GM21367 (cell line): Measurements from ENCODE around the gene DSCAML1.

Experiments
- ATAC-seq: cut with Tn5 transposase; IDR thresholded peaks from one replicate; pipeline ENCODE4 v1.9.1; 2021; ENCODE audit not compliant: unreplicated experiment

The DSCAML1 gene

DNA sequence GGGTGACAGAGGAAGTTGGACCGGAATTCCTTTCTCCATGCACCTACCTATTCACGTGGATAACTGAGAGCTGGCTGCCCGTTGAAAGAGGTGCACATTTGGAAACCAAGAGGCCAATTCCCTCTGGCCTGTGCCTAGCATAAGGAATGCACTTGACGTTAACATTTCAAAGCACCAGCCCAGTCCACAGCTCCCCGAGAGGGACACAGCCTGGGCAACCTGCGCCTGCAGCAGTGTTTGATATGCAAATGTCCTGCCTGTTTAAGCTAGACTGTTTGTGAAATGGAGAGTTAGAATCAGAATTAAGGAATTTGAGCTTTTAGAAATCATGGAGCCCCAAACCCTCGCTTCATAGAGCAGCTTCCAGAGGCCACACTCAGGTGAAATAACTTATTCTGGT, 126.1 kb downstream of the DSCAML1 start:
- no peak for ATAC-seq

GRCh38 chr11:117670443-117670842, 126.6 kb downstream of the DSCAML1 start:
- no peak for ATAC-seq

DNA sequence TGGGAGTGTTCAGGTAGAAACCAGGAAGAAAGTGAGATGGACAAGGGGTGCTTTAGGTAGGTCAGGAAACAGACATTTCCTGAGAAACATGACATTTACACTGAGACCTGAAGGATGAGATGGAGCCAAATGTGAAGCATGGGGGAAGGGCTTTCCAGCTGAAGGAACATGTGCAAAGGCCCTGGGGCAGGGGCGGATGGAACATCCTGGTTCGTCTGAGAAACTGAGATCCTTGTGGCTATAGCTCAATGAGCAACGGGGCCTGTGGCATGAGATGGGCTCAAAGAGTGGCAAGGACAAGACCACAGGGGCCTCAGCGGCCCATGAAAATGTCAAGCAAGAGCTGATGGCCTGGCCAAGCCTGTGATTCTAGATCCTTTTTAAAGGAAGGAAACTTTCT, 127.4 kb downstream of the DSCAML1 start:
- no peak for ATAC-seq

DNA sequence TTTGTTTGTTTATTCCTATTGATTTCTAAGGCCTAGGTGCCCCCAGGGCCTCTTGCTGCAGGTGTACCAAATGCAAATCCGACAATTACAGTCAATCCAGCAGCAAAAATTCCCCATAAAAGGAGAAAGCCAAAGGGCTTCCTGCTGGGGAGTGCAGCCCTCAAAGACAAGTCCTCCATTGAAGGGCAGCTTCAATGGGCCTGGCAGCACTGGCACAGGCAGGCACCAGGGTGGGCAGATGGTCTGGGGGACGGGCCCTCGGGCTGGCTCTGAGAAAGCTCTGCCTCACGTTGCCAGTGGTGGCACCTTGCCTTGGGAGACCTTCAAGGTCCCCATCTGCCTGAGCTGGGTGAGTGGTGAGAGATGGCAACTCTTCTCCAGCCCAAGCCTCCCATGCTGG, 128.0 kb downstream of the DSCAML1 start:
- ATAC-seq, result no peak

GRCh38 chr11:117668321-117668751, 128.7 kb downstream of the DSCAML1 start:
- ATAC-seq, result no peak

DNA sequence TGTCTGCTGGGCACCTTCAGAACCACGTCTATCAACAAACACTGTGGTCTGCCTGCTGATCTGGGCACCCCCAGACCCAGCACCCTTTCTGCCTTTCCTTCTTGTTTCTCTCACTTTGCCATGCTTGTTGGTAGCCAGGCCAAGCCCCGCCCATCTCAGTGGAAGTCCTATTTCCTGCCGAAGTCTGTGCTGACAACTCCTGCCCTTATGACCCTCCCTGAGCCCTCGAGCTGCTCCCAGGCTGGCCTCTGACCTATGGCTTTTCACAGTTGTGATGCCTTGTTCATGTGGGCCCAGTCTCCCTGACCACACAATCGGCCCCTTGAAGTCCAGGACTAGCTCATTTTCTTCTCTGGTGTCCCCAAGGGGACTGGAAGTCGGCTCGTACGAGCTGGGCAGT, 132.1 kb downstream of the DSCAML1 start:
- ATAC-seq, result no peak

DNA sequence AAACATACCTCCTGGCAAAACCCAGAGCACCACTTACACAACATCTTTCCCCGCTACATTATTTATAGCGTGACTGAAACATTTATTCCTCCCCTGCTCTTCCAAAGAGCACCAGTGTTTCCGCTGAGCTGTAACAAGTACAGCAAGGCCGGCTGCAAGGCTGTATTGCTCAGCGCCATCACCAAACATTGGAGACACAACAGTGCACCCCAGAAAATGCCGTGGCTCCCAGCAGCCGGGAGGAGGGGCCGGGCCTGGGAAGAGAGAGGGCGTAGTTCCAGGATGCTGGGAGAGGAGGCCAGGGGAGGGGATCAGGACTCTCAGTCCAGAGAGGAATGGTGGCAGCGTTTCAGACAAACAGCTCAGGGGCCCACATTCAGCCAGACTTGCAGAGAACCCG, 133.2 kb downstream of the DSCAML1 start:
- ATAC-seq, result no peak

GRCh38 chr11:117663414-117663813, 133.6 kb downstream of the DSCAML1 start:
- ATAC-seq, result no peak

DNA sequence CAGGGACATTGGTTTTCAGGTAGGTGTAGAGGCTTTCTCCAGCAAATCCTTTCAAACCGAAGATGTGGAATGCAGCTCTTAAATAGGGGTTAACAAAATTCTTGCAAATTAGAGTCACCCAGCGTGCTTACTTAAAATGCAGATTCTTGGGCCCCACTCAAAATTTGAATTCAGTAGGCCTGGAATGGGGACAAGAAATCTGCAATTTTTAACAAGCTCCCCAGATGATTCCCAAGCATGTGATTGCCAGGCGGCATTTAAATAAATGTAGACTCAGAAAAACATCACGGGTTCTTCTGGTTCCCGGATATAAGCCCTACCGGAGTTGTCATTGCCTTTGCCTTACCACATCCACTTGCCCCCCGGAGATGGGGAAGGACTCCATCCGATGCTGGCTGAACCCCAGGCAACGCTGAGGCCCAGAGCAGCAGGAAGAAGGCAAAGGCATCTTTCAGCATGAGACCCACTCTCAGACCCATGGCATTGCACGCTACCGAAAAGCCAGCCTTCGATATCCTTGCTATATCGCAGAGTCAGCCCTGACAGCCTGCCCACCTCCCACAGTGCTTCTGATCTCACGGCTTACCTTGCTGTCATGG, 134.2 kb downstream of the DSCAML1 start:
- no peak for ATAC-seq

- ATAC-seq, result no peak
Measured at GRCh38 chr11:117662255-117662654, 134.8 kb downstream of the DSCAML1 start.

DNA sequence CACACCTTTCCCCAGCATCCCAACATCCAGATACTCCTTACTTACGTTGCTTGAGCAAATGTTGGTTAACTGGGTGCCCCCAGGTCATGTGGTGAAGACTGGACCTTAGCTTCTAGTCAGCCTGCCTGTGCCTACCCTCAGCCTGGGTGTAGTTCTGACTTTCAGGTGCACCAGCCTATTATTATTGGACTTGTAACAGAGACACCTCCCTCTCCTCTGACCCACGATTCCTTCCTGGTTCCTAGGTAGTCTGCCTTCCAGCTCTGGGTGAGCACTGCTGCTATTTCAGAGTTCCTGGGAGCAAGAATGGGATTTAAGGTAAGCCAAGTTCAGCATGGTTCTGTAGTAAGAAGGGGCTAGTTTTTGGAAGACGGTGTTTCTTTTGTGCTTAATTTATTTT, 138.2 kb downstream of the DSCAML1 start:
- no peak for ATAC-seq

GRCh38 chr11:117657794-117658193, 139.2 kb downstream of the DSCAML1 start:
- no peak for ATAC-seq

- ATAC-seq, result no peak
Measured at GRCh38 chr11:117654281-117655255, 142.4 kb downstream of the DSCAML1 start.

- ATAC-seq, result no peak
Measured at GRCh38 chr11:117652521-117652920, 144.5 kb downstream of the DSCAML1 start.

GRCh38 chr11:117649296-117650055, 147.5 kb downstream of the DSCAML1 start:
- no peak for ATAC-seq

DNA sequence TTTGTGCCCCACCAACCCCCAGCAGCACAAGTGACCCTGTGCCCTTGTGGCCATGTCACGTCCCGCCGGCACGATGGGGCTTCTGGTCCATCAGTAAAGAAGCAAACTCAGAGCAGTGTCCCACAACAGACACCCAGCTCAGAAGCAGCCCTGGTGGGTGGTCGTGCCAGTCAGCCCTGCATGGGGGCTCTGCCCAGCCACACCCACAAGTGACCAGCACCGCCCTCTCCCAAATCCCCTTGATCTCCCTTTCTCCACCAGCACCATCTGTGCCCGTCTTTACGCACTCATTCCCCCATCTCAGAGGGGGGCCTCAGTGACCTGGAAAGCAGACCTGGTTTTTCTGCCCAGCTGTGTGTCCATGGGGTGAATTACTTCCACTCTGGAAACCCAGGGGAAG, 149.1 kb downstream of the DSCAML1 start:
- ATAC-seq, result no peak

- no peak for ATAC-seq
Measured at GRCh38 chr11:117647207-117647606, 149.8 kb downstream of the DSCAML1 start.

- no peak for ATAC-seq
Measured at GRCh38 chr11:117646411-117646810, 150.6 kb downstream of the DSCAML1 start.

DNA sequence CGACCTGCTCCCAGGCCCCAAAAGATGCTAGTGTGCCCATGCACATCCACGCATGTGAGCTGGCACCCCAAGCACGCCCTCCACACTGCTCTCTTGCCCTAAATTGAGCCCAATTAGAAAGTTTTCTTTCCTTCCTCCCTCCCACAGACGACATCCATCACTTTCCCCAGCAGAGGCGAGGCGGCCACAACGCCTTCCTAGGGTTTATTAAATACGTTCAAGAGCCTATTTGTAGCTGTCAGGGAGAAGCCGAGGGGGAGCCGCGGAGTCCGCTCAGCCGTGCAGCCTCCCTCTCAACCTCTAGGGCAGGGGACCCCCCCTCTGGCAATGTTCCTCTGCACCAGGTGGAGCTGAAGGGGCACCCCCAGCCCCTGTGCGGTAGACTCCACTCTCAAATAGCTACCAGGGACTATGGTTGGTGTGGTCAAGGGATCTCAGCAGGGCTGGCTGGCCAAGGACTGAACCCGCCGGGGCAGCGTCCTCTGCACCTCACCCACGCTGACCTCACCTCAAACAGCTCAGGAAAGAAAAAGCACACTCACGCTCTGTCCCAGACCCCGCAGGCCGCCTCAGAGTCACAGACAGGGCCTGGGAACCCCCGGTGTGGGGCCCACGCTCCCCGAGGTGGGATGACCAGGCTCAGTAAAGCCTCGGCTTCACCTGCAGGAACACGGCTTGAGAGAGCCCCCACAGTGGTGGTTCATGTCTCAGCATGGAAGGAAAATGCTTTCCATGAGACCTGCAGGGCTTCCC, 152.4 kb downstream of the DSCAML1 start:
- no peak for ATAC-seq

GRCh38 chr11:117643606-117644300, 153.3 kb downstream of the DSCAML1 start:
- ATAC-seq, result no peak
